HG03139 (cell line): Measurements from ENCODE around the gene CEACAM3.

Experiments used
- ATAC-seq: cut with Tn5 transposase; IDR thresholded peaks from one replicate; pipeline ENCODE4 v1.9.1; 2021; ENCODE audit not compliant: unreplicated experiment

Gene CEACAM3

DNA sequence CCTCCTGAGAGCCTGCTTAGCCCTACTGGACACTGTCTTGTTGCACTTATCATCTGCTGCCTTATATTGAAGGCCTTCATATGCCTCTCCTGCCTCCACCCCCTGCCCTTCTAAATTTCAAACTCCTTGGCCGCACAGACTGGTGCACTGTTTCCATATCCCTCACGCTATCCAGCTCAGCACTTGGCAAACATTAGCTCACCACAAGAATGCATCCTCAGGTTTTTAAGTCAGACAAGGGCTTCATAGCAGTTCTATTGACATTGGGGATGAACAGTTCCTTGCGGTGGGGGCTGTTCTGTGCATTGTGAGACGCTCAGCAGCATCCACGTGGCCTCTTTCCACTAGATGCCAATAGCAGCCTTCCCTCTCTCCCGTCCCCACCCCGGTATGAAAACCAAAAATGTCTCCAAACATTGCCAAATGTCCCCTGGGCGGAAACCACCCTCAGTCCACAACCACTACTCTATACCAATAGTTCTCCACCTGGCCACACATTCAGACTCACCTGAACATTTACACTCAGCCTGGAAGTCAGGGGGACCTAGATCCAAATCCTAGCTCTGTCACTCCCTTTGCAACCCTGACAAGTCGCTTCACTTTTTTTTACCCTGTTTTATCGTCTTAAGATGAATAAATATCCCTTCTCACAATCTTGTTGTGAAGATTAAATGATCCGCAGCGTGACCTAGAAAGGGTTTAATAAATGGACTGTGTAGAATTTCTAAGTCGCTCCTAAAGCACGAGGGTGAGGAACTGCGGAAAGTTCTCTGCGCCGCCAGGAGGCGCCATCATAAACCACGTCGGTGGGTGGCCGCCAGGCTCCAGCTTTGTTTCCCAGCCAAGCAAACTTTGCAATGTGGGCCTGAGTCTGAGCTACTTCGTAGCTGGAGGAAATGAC, 3.6 kb upstream of the CEACAM3 start:
- no peak for ATAC-seq

DNA sequence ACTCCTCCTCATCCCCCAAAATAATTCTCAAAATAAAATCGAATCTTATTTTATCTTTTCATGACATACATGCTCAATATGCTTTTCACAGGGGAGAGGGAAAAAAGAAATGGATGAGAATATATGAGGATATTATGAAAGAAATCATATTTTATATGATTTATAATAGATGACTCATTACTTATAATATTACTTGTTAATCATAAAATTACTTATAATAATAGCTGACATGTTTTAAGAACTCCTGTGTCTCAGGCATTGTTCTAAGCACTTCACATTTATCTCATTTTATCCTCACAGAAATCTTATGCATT, 3.0 kb upstream of the CEACAM3 start:
- ATAC-seq, result no peak

DNA sequence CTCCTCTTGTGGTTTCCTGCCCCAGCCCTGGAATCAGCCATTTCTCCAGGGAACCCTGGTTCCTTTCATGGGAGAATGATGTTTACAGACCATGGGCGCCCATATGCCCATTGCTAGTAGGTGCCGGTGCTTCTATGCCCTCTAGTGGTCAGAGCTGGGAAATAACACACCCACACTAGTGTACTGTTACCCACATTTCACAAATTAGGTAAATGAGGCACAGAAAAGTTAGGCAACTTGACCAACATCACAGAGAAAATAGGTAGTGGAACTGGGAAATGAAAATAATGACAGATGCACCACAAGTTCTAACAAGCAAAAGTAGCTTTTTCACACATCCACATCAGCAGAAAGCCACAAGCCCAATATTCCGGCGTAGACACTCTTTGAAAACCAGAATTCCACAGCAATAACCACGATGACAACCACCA, 1.3 kb upstream of the CEACAM3 start:
- ATAC-seq, result no peak

DNA sequence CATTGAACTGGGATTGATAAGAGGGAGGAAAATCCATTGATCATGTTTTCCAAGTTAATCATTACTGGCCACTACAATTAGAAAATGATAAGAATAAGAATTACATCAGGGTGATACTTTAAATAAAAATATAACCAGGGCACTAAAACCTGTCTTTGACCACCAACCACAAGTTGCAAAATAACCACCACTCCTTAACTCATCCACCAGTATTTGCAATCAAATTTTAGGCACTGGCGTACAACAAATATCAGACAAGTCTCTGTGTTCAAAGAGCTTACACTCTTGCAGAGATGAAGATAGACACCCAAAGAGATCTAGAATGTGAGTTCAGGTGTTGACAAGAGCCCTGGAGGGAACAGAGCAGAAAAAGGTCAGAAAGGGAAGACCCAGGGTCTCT, 514 bp downstream of the CEACAM3 start:
- no peak for ATAC-seq

DNA sequence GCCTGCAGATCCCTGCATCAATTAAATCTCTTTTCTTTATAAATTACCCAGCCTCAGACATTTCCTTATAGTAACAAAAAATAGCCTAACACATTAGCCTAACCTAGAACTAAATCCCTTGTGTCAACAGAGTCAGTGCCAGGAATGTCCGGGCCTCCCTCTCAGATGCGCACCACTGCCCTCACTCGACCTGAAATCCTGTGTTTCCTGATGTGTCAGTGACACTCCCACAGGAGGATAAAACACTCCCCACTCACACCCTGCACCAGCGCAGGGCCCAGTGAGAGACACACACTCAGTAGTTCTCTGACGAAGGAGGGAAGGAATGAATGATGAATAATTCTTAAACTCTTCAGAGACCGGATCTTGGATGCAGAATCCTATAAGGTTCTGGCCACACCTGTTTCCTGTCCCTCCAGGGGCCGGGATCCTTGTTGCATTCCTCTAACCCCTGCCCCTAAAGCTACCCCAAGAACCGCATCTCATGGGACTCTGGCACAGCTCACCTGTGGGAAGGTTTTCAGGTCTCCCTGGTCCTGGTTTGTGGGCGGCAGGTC, 3.1 kb downstream of the CEACAM3 start:
- ATAC-seq, result no peak

DNA sequence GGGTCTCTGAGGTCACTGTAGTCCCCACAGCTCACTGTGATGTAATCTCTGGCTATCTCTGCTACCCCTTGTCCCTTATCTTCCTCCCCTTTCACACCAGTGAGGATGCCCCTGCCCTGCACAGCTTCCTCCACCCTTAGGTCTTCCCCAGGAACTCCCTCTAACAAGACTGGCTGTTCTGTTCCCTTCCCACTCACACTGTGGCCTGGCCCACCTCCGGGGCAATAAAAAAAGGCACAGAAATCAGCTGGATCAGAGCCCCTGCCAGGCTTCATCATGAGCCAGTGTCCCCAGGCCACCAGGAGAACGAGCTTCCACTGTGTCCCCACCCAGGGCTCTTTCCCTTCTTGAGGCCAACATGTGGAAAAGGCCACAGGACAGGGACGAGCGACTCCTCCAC, 4.6 kb downstream of the CEACAM3 start:
- ATAC-seq, result no peak

DNA sequence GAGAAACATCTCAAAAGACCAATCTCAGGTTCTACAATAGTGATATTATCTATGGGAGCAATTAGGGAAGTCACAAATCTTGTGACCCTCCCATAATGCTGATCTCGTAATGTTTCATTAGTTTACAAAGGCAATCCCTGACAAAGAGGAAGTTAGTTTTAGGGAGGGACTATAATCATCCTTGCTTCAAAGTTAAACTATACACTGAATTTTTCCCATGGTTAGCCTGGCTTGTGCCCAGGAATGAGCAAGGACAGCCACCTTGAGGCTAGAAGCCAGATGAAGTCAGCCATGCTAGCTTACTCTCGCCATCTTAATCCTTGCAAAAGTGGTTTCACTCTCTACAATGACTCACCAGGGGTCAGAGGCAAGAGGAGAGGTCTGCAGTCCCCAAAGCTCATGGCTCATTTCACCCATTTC, 5.4 kb downstream of the CEACAM3 start:
- no peak for ATAC-seq

DNA sequence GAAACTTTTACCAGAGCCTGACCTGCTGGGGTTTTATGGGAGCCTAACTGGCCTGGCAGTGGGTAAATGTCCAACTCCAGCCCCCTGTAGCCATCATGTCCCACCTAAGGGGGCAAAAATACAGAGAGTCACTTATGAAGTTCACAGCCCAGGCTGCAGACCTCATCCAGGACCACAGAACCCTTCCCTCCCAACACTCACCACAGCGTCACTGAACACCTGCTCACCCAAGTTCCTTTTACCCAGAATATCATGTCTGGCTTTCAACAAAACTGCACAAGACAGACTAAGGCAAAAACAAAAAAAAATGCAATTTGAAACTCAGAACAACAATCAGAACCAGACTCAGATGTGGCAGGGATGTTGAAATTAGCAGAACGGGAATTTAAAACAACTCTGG, 6.4 kb downstream of the CEACAM3 start:
- ATAC-seq, result no peak

DNA sequence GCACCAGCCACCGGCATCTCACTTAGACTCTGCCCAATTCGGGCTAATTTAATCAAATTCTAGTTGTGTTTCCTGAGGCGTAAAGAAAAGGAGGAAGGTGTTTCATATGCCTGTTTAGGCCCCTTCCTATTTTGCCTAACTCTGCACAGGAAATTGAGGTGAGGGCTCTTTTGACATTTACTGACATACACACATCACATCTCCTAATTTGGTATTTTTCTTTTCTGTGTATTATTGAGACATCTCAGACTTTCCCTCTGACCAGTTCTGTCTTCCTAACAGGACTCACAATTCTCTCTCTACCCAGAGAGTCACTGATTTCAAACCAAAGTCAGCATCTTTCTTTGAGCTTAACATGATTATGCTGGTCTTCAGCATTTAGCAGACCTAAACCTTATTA, 7.9 kb downstream of the CEACAM3 start:
- ATAC-seq, result no peak

DNA sequence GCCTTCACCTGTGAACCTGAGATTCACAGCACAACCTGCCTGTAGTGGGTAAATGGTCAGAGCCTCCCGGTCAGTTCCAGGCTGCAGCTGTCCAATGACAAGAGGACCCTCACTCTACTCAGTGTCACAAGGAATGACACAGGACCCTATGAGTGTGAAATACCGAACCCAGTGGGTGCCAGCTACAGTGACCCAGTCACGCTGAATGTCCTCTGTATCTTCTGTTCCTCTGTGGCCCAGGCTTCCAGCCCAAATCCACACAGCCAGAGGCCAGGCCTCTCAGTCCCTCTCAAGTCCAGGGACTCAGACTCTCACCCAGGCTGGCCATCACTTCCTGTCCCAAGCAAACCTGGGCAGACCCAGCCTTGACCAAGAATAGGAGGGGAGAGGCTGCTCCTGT, 10.8 kb downstream of the CEACAM3 start:
- ATAC-seq, result no peak

DNA sequence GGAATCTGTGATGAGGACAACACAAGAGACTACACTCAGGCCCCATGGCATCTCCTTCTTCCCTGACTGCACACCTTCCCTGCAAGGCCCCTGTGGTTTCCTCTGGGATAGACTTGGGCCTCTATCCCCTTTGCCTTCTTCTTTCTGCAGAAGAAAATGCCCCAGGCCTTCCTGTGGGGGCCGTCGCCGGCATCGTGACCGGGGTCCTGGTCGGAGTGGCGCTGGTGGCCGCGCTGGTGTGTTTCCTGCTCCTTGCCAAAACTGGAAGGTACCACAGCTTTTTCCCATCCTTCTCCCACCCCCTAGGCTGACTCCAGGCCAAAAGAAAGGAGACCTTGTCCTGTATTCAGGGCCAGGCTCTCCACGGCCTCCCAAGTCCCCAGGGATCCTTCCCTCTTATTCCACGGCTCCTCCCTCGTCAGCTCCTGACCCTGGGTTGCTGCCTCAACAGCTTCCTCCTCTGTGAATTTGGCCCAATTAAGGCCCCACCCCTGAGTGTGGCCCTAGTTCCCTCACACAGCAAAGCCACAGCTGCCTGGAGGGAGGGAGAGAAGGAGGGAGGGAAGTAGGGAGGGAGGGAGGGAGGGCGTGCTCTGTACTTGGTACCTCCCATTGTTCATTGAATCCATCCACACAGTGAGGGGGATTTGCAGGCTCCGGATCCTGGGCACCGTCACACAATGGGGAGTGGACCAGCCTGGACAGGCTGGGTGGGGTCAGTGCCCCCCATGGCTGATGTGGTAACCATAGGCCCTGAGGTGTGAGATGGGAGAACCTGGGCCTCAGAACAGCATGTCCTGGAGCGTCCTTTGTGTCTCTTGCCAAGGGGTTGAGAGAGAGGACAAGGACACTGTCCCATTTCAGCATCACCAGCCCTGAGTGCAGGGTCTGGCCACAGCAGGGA, 12.5 kb downstream of the CEACAM3 start:
- no peak for ATAC-seq

DNA sequence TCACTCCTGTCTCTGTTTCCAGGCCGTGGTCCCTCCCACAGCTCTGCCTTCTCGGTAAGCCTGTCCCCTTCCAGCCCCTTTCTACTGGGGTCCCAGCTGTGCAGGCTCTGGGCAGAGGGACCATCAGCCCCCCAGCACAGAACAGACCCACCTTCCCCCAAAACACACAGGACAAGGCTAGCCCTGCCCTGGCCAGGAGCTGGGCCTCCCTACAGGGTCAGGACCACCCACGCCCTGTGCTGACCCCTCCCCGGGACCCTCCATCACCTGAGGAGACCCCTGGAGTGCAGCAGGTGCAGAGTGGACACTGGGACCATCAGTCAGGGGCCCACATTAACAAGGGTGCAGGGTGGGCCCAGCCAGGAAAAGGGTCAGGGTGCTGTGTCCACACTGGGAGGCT, 13.9 kb downstream of the CEACAM3 start:
- no peak for ATAC-seq

DNA sequence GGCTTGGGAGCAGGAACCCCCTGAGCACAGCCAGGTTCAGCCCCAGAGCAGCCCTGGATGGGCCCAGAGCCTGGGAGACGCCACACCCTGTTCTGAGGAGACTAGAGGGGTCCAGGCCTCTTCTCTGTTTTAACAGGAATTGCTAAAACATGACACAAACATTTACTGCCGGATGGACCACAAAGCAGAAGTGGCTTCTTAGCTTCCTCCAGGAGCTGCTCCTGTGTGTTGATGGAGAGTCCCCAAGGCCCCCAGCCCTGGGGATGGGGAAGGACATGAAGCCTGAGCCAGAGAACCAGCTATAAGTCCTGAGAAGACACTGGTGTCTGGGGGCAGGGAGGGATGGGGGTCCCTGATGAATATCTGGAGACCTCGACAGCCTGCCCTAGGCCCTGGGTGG, 14.6 kb downstream of the CEACAM3 start:
- ATAC-seq, result no peak

DNA sequence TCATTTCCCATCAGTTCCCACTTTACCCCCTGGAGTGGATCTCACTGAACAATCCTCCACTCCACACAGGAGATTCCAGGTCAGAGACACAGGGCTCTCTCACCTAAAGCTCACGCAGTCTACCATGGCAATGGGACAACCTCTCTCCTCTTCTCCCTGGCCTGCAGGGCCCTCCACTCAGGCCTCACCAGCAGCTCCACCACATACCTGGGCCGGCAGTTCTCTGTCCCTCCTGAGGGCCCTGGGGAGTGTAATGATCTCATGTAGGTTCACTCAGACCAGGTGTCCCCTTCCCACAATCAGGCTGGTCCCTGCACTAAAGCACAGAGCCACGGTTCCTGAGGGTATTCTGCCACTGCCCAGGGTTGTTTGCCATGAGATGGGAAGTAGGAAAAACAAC, 15.6 kb downstream of the CEACAM3 start:
- no peak for ATAC-seq

DNA sequence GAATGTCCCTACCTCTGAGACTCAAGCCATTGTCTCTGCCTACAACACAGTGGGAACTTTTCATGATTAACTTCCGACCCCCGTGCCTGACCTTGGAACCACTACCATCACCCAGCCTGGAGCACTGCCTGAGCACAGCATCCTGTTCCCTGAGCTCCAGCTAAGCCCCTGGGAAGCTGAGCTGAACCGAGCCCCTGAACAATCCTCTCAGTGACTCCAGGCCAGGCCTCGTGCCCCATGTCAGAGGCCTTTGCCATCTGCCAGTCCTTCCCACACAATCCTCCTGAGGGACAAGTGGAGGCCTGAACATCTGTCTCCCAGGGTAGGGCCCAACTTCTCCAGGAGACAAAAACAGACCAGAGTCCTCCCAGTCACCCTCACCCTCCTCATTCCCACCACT, 17.5 kb downstream of the CEACAM3 start:
- no peak for ATAC-seq

DNA sequence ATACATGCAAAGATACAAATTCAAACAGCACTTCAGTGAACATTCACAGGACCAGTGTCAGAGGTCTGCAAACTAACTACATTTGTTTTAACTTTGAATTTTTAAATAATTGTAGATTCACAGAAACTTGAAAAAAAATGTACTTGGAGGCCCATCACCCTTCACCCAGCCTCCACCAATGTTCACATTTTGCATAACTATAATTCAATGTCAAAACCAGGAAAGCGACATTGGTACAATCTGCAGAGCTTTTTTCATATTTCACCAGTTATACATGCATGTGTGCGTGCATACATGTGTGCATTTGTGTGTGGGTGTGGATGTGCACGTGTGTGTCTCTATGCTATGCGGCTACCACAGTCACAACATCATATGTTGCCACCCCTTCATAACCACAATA, 18.9 kb downstream of the CEACAM3 start:
- no peak for ATAC-seq

DNA sequence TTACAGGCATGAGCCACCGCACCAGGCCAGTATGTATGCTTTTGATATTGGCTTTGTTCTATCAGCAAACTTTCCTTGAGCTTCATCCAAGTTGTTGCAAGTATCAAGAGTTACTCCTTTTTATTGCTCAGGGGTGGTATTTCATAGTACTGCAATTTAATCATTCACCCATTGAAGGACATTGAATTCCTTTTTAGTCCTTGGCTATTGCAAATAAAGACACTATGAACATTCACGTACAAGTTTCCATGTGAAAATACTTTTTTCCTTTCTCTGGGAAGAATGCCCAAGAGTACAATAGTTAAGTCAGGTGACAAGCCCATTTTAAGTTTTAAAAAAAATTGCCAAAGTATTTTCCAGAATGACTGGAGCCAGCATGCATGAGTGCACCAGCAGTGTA, 20.4 kb downstream of the CEACAM3 start:
- ATAC-seq, result no peak

DNA sequence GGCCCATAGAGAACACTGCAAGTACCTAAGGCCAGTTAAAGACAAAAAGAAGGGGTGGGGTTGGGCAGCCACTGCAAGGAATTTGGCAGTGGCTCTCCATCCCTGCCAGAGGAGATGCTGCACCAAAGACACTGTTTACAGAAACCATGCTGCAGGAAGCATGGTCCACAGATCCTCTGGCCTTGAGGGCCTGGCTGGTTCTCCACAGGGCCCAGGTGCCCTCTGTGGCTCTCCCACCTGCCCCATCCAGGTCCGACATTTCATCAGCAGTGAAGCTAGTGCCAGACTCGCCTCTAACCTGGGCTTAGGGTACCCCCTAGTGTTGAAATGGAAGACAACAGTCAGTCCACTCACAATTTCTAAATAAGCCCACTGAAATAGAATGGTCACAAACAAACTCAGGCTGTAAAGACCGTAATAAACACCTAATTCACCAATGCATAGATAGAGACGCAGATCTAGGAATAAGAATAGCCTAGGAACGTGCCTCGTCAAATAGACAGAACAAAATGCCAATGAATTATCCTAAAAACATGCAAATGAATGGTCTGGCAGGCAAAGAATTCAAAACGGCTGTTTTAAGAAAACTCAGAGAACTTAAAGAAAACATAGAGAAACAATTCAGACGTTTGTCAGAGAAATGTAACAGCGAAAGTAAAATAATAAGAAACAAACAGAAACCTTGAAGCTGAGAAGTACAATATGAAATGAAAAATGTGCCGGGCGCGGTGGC, 24.8 kb downstream of the CEACAM3 start:
- no peak for ATAC-seq

DNA sequence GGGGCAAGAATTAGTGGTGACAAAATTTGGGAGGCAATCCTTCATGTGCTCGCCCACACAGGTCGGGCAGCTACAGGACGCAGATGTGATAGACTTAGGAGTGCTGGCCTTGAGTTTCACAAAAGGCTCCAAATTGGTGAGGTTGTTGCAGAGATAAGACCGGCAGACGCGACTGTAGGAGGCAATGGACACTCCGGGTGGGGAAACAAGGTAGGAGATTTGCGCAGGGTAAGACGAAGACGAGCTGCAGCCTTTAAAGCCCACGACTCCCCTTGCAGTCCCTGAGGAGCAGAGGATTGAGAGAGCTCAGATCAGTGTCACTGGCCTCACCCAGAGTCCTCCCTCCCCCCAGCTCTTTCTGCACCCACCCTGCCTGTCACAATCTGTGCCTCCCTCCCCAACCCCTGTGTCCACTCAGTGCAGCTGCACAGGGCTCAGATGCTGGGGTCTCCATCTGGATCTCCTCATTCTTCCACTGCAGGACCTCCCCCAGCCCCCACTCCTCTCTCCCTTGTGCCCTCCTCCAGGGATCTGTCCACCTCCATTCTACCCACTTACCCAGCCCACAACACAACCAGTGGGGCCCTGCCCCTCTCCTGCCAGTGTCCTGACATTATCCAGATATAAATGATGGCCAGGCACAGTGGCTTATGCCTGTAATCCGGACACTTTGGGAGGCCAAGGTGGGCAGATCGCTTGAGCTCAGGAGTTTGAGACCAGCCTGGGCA, 41.8 kb downstream of the CEACAM3 start:
- no peak for ATAC-seq

DNA sequence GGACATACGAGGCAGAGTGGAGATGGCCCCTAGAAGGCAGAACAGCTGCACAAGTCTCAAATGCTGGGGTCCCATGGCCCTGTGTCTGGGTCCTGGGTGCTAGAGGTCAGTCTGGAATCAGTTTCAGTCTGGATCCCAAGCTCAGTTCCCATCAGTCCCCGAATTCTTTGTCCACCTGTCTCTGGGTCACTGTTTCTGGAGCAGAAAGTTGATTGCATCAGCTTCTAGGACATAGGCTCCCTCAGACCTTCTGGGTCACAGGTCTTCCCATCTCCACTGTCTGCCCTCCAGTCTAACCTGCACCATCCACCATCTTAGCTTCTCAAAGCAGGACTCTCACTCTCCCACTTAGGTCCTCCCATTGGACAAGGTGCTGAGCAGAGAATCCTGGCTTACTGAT, 42.8 kb downstream of the CEACAM3 start:
- no peak for ATAC-seq

DNA sequence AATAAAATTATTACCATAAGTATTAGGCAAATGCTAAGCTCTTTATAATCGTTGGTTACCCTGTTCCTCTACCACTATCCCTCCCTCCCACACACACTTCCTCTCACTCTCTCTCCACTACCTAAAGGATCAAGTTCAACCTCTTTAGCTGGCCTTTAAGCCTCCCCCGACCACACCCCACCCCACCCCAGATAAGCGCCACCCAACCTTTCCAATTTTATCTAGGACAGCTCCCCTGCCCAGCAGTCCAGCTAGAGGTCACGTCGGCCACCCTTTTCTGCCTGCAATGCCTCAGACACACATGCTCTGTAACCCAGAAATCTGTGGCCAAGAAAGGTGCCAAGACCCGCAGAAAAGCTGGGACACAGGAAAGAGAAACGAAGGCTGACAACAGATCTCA, 47.0 kb downstream of the CEACAM3 start:
- no peak for ATAC-seq
